DND-41 (cell line): Measurements from ENCODE around the gene STAG3.

Experiments used
- EZH2 ChIP-seq: IDR thresholded peaks from 3 replicates; pipeline ENCODE4 v1.6.1; 2012; ENCODE audit warnings: borderline replicate concordance, low read depth, mild to moderate bottlenecking, moderate library complexity, low read length, inconsistent platforms; ENCODE audit not compliant: severe bottlenecking
- TF ChIP-seq, protein P1 (sequence below): IDR thresholded peaks from 2 replicates; pipeline ENCODE4 v1.5.1; 2012; ENCODE audit warnings: borderline replicate concordance, low read length, moderate library complexity, mild to moderate bottlenecking; ENCODE audit not compliant: poor library complexity, severe bottlenecking; ENCODE audit errors: extremely low read depth

DNA sequence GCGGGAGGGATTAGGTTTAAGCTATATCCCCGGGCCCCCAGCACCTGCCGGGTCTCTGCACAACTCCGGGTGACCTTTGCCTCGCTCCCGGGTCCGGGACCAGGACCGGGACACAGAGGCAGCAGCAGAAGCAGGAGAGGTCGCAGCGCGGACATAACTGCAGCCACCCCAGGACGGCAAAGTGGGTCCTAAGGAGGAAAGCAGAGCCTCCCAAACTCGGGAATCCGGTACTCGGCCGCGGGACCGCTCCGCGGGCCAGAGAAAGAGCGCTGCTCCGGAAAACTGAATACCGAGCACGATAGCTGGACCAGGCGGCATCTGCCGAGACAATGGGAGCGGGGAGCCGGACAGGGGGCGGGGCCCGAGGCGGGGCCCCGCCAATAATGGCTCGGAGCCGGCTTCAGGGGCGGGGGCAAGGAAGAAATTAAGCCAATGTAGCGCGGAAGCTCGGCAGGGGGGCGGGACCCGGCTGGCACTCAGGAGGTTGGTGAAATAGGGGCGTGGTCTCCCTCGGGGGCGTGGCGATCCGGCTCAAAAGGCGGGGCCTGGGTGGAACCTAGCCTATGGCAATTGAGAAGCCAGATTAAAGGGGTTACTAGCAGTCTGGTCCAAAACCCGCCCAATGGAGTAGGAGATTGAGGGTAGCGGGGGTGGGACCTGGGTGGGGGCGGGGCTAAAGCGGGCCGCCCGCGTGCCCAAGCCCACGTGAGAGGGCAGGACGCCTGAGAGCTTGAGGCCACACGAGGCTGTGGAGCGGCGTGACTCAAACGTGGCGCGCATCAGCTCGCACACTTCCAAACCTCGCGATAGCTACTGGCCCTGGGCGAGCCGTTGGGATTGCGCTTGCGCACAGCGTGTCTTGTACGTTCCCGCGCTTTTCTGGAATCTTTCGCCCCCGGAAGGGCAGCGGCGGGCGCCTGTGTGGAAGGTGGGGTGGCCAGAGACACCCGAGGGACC lies at the start of gene STAG3, which contains the start of gene GPC2:
- TF ChIP-seq, protein P1, sequence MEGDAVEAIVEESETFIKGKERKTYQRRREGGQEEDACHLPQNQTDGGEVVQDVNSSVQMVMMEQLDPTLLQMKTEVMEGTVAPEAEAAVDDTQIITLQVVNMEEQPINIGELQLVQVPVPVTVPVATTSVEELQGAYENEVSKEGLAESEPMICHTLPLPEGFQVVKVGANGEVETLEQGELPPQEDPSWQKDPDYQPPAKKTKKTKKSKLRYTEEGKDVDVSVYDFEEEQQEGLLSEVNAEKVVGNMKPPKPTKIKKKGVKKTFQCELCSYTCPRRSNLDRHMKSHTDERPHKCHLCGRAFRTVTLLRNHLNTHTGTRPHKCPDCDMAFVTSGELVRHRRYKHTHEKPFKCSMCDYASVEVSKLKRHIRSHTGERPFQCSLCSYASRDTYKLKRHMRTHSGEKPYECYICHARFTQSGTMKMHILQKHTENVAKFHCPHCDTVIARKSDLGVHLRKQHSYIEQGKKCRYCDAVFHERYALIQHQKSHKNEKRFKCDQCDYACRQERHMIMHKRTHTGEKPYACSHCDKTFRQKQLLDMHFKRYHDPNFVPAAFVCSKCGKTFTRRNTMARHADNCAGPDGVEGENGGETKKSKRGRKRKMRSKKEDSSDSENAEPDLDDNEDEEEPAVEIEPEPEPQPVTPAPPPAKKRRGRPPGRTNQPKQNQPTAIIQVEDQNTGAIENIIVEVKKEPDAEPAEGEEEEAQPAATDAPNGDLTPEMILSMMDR, result no peak
- TF ChIP-seq EZH2, result no peak
